ENCODE results near the gene WDR59.
"Not testable (repeated sequence)": the region's sequence is repeated elsewhere in the genome, so short reads cannot be mapped to it uniquely, and the experiment has no call there.

WDR59 gene

GRCh38 chr16:75011634-75012307, 26.8 kb upstream of the WDR59 start:
- DNase-seq: no peak

- DNase-seq: no peak
These were observed 25.5 kb upstream of the WDR59 start for GRCh38 chr16:75010427-75010826.

- no peak for DNase-seq
These were observed 22.5 kb upstream of the WDR59 start for GRCh38 chr16:75007443-75007842.

- no peak for DNase-seq
These were observed 20.8 kb upstream of the WDR59 start for GRCh38 chr16:75005697-75006096.

- no peak for DNase-seq
These were observed 19.5 kb upstream of the WDR59 start for GRCh38 chr16:75004460-75004859.

GRCh38 chr16:75003931-75004330, 19.0 kb upstream of the WDR59 start:
- DNase-seq: no peak

GRCh38 chr16:75002474-75002873, 17.6 kb upstream of the WDR59 start:
- DNase-seq: no peak

- no peak for DNase-seq
These were observed 15.7 kb upstream of the WDR59 start for GRCh38 chr16:75000481-75001081.

DNA sequence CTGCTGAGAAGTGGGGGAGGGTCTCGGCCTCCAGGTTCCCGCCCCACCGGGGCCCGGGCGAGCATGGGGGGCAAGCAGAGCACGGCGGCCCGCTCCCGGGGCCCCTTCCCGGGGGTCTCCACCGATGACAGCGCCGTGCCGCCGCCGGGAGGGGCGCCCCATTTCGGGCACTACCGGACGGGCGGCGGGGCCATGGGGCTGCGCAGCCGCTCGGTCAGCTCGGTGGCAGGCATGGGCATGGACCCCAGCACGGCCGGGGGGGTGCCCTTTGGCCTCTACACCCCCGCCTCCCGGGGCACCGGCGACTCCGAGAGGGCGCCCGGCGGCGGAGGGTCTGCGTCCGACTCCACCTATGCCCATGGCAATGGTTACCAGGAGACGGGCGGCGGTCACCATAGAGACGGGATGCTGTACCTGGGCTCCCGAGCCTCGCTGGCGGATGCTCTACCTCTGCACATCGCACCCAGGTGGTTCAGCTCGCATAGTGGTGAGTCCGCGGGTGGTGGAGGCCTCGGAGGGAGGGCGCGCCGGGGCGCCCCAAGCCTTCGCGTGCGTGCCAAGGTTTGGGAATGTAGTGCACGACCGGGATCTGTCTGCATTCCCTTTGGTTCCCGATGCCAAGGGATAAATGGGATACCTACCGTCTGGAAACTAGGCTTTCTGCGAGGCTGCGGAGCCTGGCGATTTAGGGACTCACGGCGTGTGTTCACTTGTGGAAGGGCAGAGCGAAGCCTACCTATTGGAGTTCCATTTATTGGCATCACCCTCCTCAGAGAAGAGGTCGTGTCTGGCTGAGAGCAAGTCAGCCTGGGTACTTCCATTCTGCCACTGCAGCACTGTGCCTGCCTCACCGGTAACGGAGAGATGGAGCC, 14.9 kb upstream of the WDR59 start:
- DNase-seq: no peak

DNA sequence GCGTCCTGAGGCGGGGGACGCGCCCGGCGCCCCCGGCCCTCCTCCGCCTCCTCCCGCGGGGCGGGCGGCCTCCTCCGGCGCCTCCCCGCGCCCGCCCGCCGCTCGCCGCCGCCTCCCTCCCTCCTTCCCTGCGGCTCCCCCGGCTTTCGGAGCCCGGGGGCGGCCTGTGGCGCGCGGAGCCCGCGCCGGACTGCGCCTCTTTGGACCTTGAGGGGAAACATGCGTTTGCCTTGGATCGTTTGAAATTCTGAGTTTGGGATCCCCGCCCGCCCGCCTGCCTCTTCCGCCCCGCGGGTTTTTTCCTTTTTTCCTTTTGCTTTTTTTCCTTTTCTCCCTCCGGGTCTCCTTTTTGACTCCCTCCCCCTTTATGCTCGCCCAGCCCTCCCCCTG, 14.3 kb upstream of the WDR59 start:
- no peak for DNase-seq

DNA sequence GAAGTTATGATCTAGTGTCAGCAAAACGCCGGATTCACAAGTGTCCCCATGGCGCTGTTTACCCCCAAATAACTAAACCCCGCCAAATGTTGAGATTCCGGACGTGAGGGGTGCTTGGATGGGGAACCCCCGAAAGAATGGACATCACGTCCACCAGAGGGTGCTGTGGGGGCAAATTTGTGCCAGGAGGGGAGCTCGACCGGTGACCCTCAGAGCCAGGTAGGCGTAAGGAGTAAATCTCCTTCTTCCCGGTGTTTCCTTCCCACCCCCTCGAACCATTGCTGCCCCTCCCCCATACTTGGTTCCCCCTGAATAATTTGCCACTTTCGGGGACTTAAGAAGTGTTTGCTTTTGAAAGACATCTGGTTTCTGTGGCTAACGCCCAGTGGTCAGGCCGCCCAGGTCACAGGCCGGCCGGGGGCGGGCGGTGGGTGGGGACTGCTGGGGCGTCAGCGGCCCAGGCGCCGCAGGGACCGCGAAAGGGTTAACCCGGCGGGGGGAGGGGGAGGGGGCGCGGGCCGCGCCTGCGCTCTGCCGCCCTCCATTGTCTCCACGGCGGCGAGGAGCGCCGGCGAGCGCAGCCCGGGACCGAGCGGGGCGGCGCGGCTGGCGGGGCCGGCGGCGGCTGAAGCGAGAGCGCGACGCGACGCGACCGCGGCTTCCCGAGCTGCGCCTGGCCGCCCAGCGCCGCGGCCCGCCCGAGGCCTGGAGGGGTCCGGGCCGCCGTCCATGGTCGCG, 13.7 kb upstream of the WDR59 start, which contains the start of gene ZNRF1:
Gene ZNRF1 (plus strand): TSS at position 544 of the 738 bp plus-strand sequence. CDS start 648 bp downstream, outside the sequence.
- peak; percentile 61 for DNase-seq

- DNase-seq: no peak
These were observed 12.1 kb upstream of the WDR59 start for GRCh38 chr16:74997042-74997491.

DNA sequence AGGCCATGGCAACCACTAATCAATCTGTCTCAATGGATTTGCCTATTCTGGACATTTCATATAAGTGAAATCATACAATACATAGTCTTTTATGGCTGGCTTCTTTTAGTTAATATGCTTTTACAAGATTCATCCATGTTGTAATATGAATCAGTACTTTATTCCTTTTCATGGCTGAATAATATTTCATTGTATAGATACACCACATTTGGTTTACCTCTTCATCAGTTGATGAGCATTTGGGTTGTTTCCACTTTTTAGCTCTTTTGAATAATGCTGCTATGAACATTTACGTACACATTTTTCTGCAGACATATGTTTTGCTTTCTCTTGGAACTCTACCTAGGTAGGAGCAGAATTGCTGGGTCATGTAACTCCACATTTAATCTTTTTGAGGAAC, 11.1 kb upstream of the WDR59 start:
- no peak for DNase-seq

GRCh38 chr16:74991593-74992403, 6.9 kb upstream of the WDR59 start:
- no peak for DNase-seq

DNA sequence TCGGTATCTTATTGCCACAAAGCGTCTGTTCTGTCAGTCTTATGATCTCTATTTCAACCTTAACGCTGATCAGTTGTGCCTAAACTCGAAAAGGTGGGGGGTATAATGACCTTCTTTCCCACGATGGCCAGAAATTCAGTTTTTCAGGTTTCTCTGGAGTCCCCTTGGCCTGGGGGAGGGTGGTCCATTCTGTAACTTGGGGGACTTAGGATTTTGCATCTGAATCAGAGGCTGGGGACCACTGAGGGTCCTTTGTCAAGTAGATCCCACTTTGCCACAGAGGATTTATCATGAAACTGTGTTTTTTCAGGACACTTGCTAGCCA, 6.3 kb upstream of the WDR59 start:
- DNase-seq: no peak

DNA sequence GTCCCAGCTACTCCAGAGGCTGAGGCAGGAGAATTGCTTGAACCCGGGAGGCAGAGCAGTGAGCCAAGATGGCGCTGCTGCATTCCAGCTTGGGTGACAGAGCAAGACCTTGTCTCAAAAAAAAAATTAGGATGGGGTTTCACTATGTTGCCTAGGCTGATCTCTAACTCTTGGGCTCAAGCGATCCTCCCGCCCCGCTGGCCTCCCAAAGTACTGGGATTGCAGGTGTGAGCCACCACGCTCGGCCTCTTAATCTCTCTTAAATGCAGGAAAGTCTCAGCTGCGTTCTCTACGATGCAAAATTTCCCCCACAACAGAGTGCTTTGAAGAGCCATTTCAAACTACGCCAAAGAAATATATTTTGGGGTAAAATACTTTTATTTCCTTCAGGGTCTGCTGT, 5.9 kb upstream of the WDR59 start:
- DNase-seq: no peak

GRCh38 chr16:74989864-74990263, 4.9 kb upstream of the WDR59 start:
- not testable (repeated sequence) for DNase-seq

GRCh38 chr16:74987027-74987681, 2.2 kb upstream of the WDR59 start:
- no peak for DNase-seq

GRCh38 chr16:74984194-74984528, 762 bp downstream of the WDR59 start:
- DNase-seq: no peak

- DNase-seq: no peak
These were observed 2.7 kb downstream of the WDR59 start for GRCh38 chr16:74982256-74982655.

DNA sequence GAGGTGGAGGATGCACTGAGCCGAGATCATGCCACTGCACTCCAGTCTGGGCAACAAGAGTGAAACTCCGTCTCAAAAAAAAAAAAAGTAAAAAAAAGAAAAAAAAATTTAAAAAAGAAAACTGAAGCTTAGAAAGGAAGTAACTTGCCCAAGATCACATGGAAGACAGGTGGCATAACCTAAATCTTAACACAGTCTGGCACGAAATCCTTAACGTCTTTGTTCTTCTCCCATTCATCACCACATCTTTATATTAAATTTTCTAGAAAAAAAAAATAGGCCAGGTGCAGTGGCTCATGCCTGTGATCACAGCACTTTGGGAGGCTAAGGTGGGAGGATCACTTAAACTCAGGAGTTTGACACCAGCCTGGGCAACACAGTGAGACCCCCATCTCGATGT, 9.3 kb downstream of the WDR59 start:
- DNase-seq: no peak

- DNase-seq: no peak
These were observed 11.6 kb downstream of the WDR59 start for GRCh38 chr16:74973304-74973703.

All from NCI-H2227 treated with DMSO at 0.1 percent for 48 hours (cell line).